GM12878 (cell line): ENCODE results near the gene GRPEL2. TPM values are rescaled to one million over a fixed set of nuclear protein-coding genes. Genes with fewer than 3 reads are reported as not detected.

Source experiments
- ATAC-seq: fragments of 200-7000 bp; cut with Tn5 transposase; 3 replicates; pipeline ENCODE4 v1.9.1; 2020; ENCODE audit warnings: mild to moderate bottlenecking, moderate library complexity
- BruUV-seq: library from RNA; stranded (reverse); fragments of 400-500 nt; replicated peaks from 2 replicates; lab custom pipeline; 2021; lab: Mats Ljungman, UMichigan
- CTCF ChIA-PET: fragments of 300-600 bp; sonication (Branson Sonifier 250); formaldehyde crosslinking; extraction: SDS; loops from one replicate; lab custom pipeline; 2021; ENCODE audit warnings: inconsistent platforms; lab: Yijun Ruan, JAX
- POLR2A ChIA-PET: fragments of 350-600 bp; formaldehyde crosslinking; extraction: SDS; loops from one replicate; lab custom pipeline; 2021; ENCODE audit warnings: inconsistent platforms; lab: Charles Lee
- RAD21 ChIA-PET: fragments of 300-600 bp; sonication (Branson Sonifier 250); formaldehyde crosslinking; loops from one replicate; lab custom pipeline; 2023; ENCODE audit warnings: antibody characterized with exemption; ENCODE audit not compliant: unreplicated experiment; lab: Charles Lee
- SMC1A ChIA-PET: fragments of 300-600 bp; sonication (Branson Sonifier 250); formaldehyde crosslinking; loops from one replicate; lab custom pipeline; 2023; ENCODE audit not compliant: unreplicated experiment, uncharacterized antibody; lab: Charles Lee
- DNase-seq: peaks from one replicate; pipeline ENCODE4 v3.0.0-alpha.2; 2011; ENCODE audit warnings: low read depth, low spot score
- FAIRE-seq: peaks from 3 replicates; lab custom pipeline; 2011; peaks lifted over from hg19 to GRCh38; lab: Jason Lieb, UNC
- H2AFZ ChIP-seq: 2 replicates; pipeline ENCODE4 v1.6.0; 2011; ENCODE audit warnings: low read depth, low read length, control low read depth; ENCODE audit not compliant: control insufficient read depth
- H3K27ac ChIP-seq: 2 replicates; pipeline ENCODE4 v1.5.1; 2011; ENCODE audit warnings: control low read depth; ENCODE audit not compliant: control insufficient read depth, insufficient read depth
- H3K27me3 ChIP-seq, 2 experiments: replicated peaks in 1 of 2; 2 replicates each; pipeline versions ENCODE4 v1.6.0 to v1.6.1; 2011; ENCODE audit warnings: low read length in 1 of 2; ENCODE audit not compliant: control insufficient read depth in 2 of 2, insufficient read depth in 2 of 2
- H3K36me3 ChIP-seq, 2 experiments: 2 replicates each; pipeline ENCODE4 v1.5.1; 2011; ENCODE audit warnings: low read length in 1 of 2; ENCODE audit not compliant: control insufficient read depth in 2 of 2, insufficient read depth in 2 of 2
- H3K4me1 ChIP-seq: 2 replicates; pipeline ENCODE4 v1.6.1; 2011; ENCODE audit warnings: mild to moderate bottlenecking, low read length, moderate library complexity, mixed read lengths; ENCODE audit not compliant: control insufficient read depth, insufficient read depth
- H3K4me2 ChIP-seq: 2 replicates; pipeline ENCODE4 v1.6.0; 2011; ENCODE audit warnings: control low read depth; ENCODE audit not compliant: control insufficient read depth, insufficient read depth
- H3K4me3 ChIP-seq: fragments of 200-600 bp; sonication (generic); 2 replicates; pipeline ENCODE4 v1.5.1; 2016
- H3K79me2 ChIP-seq: 2 replicates; pipeline ENCODE4 v1.6.0; 2011; ENCODE audit warnings: low read length; ENCODE audit not compliant: control insufficient read depth, insufficient read depth
- H3K9ac ChIP-seq: 2 replicates; pipeline ENCODE4 v1.8.0; 2011; ENCODE audit warnings: low read length, control low read depth, mixed read lengths; ENCODE audit not compliant: control insufficient read depth, insufficient read depth
- H3K9me3 ChIP-seq: replicated peaks from 3 replicates; pipeline ENCODE4 v1.5.1; 2011; ENCODE audit warnings: mild to moderate bottlenecking, low read length; ENCODE audit not compliant: control insufficient read depth, insufficient read depth
- H4K20me1 ChIP-seq: 2 replicates; pipeline ENCODE4 v1.6.0; 2011; ENCODE audit not compliant: control insufficient read depth, insufficient read depth
- CBFB ChIP-seq: IDR thresholded peaks from 2 replicates; pipeline ENCODE4 v1.6.1; 2016; ENCODE audit warnings: antibody characterized with exemption, low read depth
- MXI1 ChIP-seq: fragments of 150-350 bp; IDR thresholded peaks from 2 replicates; pipeline ENCODE4 v1.6.1; 2011; ENCODE audit warnings: low read depth, mild to moderate bottlenecking, inconsistent platforms, low read length, improper control_type of control experiment
- NR2C2 ChIP-seq: IDR thresholded peaks from 2 replicates; pipeline ENCODE4 v1.6.1; 2011; ENCODE audit warnings: borderline replicate concordance, low read depth; ENCODE audit not compliant: control insufficient read depth, insufficient read length
- POLR2AphosphoS2 ChIP-seq: IDR thresholded peaks from 2 replicates; pipeline ENCODE4 v1.6.1; 2011; ENCODE audit warnings: low read depth, mild to moderate bottlenecking, low read length, improper control_type of control experiment, moderate library complexity
- WGBS: methylation state at CpG from one replicate; pipeline ENCODE4 v1.1.6; 2016; ENCODE audit warnings: low lambda C conversion rate; ENCODE audit not compliant: insufficient replicate concordance, insufficient coverage; ENCODE audit errors: missing lambda C conversion rate; 5-methylcytosine and 5-hydroxymethylcytosine counted together
- in situ Hi-C: fragments of 300-500 bp; cut with MboI; formaldehyde crosslinking; loops from 9 replicates; pipeline ENCODE4 v1.14.3; 2018; ENCODE audit warnings: mixed read lengths
- intact Hi-C: fragments of 100-400 bp; cut with micrococcal nuclease; formaldehyde crosslinking; loops from one replicate; pipeline ENCODE4 v1.14.2; 2022; ENCODE audit not compliant: unreplicated experiment
- polyA plus RNA-seq, 11 experiments: library from polyadenylated mRNA; depleted of rRNA in 4 of 11; unstranded in 6 of 11; stranded (reverse) in 5 of 11; fragments of >200 nt; fragmentation: Nextera tagmentation in 4 of 11; fragmentation: Illumina TruSeq in 1 of 11; extraction: Ambion mirVana in 4 of 11; extraction: Trizol in 1 of 11; gene quantifications; 1 replicate in 1 of 11; 2 replicates in 10 of 11; pipeline versions ENCODE4 v1.2.1 to v1.2.3, GENCODE V29; 2011 to 2016; ENCODE audit warnings: inconsistent platforms in 2 of 11, missing spikeins in 2 of 11, low read depth in 1 of 11
- total RNA-seq, 4 experiments: library from RNA; depleted of rRNA in 3 of 4; stranded (reverse); fragments of >200 nt in 3 of 4; fragmentation: Illumina TruSeq in 1 of 4; extraction: Trizol in 1 of 4; gene quantifications; 2 replicates each; pipeline versions ENCODE4 v1.2.1 to v1.2.3, GENCODE V29; 2013 to 2021

The GRPEL2 gene
- total and polyA plus RNA-seq, 10 of the 15 experiments (the other 5 are each of a cell fraction or from before 2014, with no cell fraction given), result 4.4 to 20.2 (median 14.1) TPM

DNA sequence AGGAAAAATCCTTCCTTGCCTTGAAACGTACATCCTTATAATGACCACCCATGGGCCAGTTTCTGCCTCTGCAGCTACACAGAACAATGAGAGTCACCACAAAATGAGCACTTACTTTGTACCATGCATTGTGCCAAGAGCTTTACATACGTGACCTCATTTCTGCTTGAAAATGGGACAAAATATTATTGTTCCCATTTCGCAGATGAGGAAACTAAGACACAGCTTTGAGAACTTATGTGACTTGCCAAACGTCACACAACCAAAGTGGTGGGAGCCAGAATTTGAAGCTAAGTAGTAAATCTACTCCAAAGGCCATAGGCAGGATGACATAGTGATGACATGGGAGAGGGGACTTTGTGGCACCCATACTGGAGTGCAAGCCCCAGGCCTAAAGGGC is 34.8 kb upstream of the GRPEL2 start (continued):
- TF ChIP-seq NR2C2 (no peak), POLR2AphosphoS2 (no peak), CBFB (no peak)

DNA sequence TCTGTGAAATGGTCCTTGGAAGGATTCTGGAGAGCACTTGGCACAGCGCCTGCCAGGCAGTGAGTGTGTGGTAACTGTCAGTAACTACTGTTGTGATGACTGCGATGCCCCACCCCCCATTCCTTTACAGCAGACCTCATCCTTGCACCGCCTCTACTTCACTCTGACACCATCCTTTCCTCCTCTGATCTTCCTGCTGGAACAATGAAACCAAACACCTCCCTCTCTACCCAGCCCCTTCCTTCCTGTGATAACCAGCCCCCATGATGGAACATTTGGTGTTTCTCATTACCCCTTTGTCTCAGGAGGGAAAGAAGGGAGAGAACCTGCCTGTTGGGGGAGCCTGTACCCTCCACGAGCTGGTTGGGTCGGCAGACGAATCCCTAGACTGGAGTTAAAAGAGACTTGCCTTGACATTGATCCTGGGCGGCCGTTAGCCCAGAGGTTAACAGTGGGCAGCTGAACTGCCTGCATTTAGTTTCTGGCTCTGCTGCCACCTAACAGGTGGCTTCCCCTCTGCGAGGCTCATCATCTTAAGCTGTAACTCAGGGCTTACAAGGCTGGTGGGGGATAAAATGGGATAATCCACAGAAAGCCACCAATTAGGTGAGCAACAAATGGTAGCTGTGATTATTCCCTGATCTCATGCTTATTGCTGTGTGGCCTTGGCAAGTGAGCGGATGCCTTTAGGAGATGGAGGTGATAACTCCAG is 34.2 kb upstream of the GRPEL2 start:
- Histone ChIP-seq H2AFZ (no peak overlapping the region), H3K9ac (no peak overlapping the region), H3K27ac (no peak overlapping the region), H3K4me3 (no peak overlapping the region), H3K36me3 (no peaks in the 10 kb centered on the region), H3K4me1 (no peaks in the 10 kb centered on the region), H4K20me1 (no peaks in the 10 kb centered on the region), H3K9me3 (no peaks in the 10 kb centered on the region), H3K79me2 (no peaks in the 10 kb centered on the region), H3K4me2 (no peak overlapping the region), H3K27me3 (no peaks in the 10 kb centered on the region; a peak in 1 of 4 replicates)
- no TSS peak for BruUV-seq
- no peak for TF ChIP-seq NR2C2
- no peak for TF ChIP-seq MXI1
- ChIA-PET CTCF (interaction anchor here (1.3 to 2.4 kb wide), 2 partner anchors 56 to 60 kb away, joined by 5 to 7 read pairs; no protein-coding TSS in a partner anchor), POLR2A (no interaction called here), SMC1A (no interaction called here), RAD21 (no interaction called here)
- intact Hi-C loops, result no loop called here
- in situ Hi-C loops, result no loop called here
- 35% methylated on average over 10 of the region's 10 CpGs for WGBS
- DNase-seq (no peak), FAIRE-seq (no peak), ATAC-seq (no peak)
